Kidney (tissue), 14 donors: Measurements from ENCODE around the gene FAM53A. TPM values are rescaled to one million over a fixed set of nuclear protein-coding genes. Genes with fewer than 3 reads are reported as not detected.
A peak's percentile ranks its signal among the peaks of the same experiment; 100 is the strongest.

ENCODE experiments used
- DNase-seq, 5 donors: peaks; one replicate each; pipeline ENCODE4 v3.0.0-alpha.2; 2013 to 2020
- FAIRE-seq: peaks from 2 replicates; lab custom pipeline; 2012; peaks lifted over from hg19 to GRCh38; lab: Jason Lieb, UNC
- H3K27ac ChIP-seq, 2 donors: one replicate each; pipeline ENCODE4 v1.7.0; 2013; ENCODE audit warnings: low read depth in 2 of 2, low read length in 2 of 2, inconsistent platforms in 1 of 2
- H3K27me3 ChIP-seq: one replicate; pipeline ENCODE4 v1.7.1; 2013; ENCODE audit warnings: low read length, inconsistent platforms; ENCODE audit not compliant: control insufficient read depth, insufficient read depth
- H3K36me3 ChIP-seq, 3 donors: one replicate each; pipeline versions ENCODE4 v1.7.0 to v1.7.1; 2013; ENCODE audit warnings: low read length in 3 of 3, control low read depth in 1 of 3, inconsistent platforms in 1 of 3; ENCODE audit not compliant: insufficient read depth in 3 of 3, control insufficient read depth in 2 of 3
- H3K4me1 ChIP-seq, 3 donors: one replicate each; pipeline versions ENCODE4 v1.7.0 to v1.7.1; 2013; ENCODE audit warnings: low read length in 3 of 3, inconsistent platforms in 1 of 3, low read depth in 1 of 3; ENCODE audit not compliant: control insufficient read depth in 2 of 3, insufficient read depth in 2 of 3
- H3K4me3 ChIP-seq, 3 donors: one replicate each; pipeline versions ENCODE4 v1.7.0 to v1.8.1; 2013; ENCODE audit warnings: low read length in 3 of 3, control low read depth in 1 of 3, inconsistent platforms in 1 of 3
- H3K9ac ChIP-seq, 3 donors: one replicate each; pipeline versions ENCODE4 v1.7.0 to v1.7.1; 2013; ENCODE audit warnings: low read length in 3 of 3, control low read depth in 1 of 3, inconsistent platforms in 1 of 3
- H3K9me3 ChIP-seq, 3 donors: one replicate each; pipeline versions ENCODE4 v1.7.0 to v1.7.1; 2013; ENCODE audit warnings: low read length in 3 of 3, control low read depth in 1 of 3, inconsistent platforms in 1 of 3; ENCODE audit not compliant: control insufficient read depth in 2 of 3, insufficient read depth in 1 of 3
- CTCF ChIP-seq: IDR thresholded peaks from 3 replicates; pipeline ENCODE4 v1.5.1; 2012; ENCODE audit warnings: mild to moderate bottlenecking, moderate library complexity, borderline replicate concordance; ENCODE audit not compliant: insufficient read depth; ENCODE audit errors: extremely low read depth
- intact Hi-C: fragments of 100-400 bp; cut with DNase I; formaldehyde crosslinking; loops from one replicate; pipeline ENCODE4 v1.11.1; 2022
- polyA plus RNA-seq: library from polyadenylated mRNA; stranded (reverse); fragments of 350-450 nt; fragmentation: Illumina TruSeq; extraction: RNeasy Lipid Tissue Mini Kit (QIAGEN cat#74804); gene quantifications from one replicate; pipeline ENCODE4 v1.2.3, GENCODE V29; 2014; ENCODE audit warnings: low read depth, low replicate concordance; ENCODE audit not compliant: insufficient read depth
- total RNA-seq: library from RNA; stranded (reverse); fragmentation: NEBNext Ultra II Directional; extraction: Animal tissue kit (Norgen Biotek cat#: 25700); gene quantifications from one replicate; pipeline ENCODE4 v1.2.1, GENCODE V29; 2021
- donor health status: control.
- donor health status: control.
- donor health status: control.
- donor health status: control.
- donor health status: control.
- donor health status: DM: yes; HTN: yes; CAD: no.
- donor health status: Normal renal cell carcinoma (clear cell type).

The FAM53A gene
- total and polyA plus RNA-seq, 2 donors from 2014 or later: 1.2 to 2.9 TPM

GRCh38 chr4:1615786-1616556 is 68.1 kb downstream of the FAM53A start:
- Histone ChIP-seq H3K4me1 (no peaks in the 10 kb centered on the region), H3K36me3 (no peaks in the 10 kb centered on the region), H3K27ac (no peak overlapping the region), H3K9me3 (no peaks in the 10 kb centered on the region), H3K27me3 (no peaks in the 10 kb centered on the region), H3K9ac (no peak overlapping the region), H3K4me3 (no peak overlapping the region)
- intact Hi-C loops: no loop called here
- DNase-seq: no peak
- no peak for FAIRE-seq
- no peak for TF ChIP-seq CTCF

- Histone ChIP-seq H3K4me3 (no peak overlapping the region), H3K4me1 (no peaks in the 10 kb centered on the region), H3K9ac (no peak overlapping the region), H3K36me3 (no peaks in the 10 kb centered on the region), H3K27me3 (no peaks in the 10 kb centered on the region), H3K27ac (no peak overlapping the region), H3K9me3 (no peaks in the 10 kb centered on the region)
- FAIRE-seq (no peak), DNase-seq (peak in 1 of 5 donors; percentile 72)
- no peak for TF ChIP-seq CTCF
- intact Hi-C loops: no loop called here
Measured at GRCh38 chr4:1614854-1615595, 69.1 kb downstream of the FAM53A start.

GRCh38 chr4:1614502-1614853 is 69.6 kb downstream of the FAM53A start:
- FAIRE-seq (no peak), DNase-seq (no peak)
- TF ChIP-seq CTCF: no peak
- Histone ChIP-seq H3K9me3 (no peaks in the 10 kb centered on the region), H3K4me3 (no peak overlapping the region), H3K27ac (no peak overlapping the region), H3K9ac (no peak overlapping the region), H3K4me1 (no peaks in the 10 kb centered on the region), H3K36me3 (no peaks in the 10 kb centered on the region), H3K27me3 (no peaks in the 10 kb centered on the region)
- intact Hi-C loops: no loop called here
